ENCODE data around the gene AMPD3.
A peak's percentile ranks its signal among the peaks of the same experiment; 100 is the strongest.

AMPD3 gene

GRCh38 chr11:10410844-10411200 lies 44.2 kb upstream of the AMPD3 start:
- TF ChIP-seq CTCF (conservative IDR thresholded peaks at IDR 0.05), result no peak
- TF ChIP-seq ZFX (IDR thresholded peaks at IDR 0.05), result no peak
- no peak overlapping the region for H3K27ac ChIP-seq

- H3K27ac ChIP-seq, result no peak overlapping the region
- no peak for TF ChIP-seq CTCF (conservative IDR thresholded peaks at IDR 0.05)
Measured at GRCh38 chr11:10412266-10412665, 42.8 kb upstream of the AMPD3 start.

- TF ChIP-seq ZFX (IDR thresholded peaks at IDR 0.05) (no peak), CTCF (conservative IDR thresholded peaks at IDR 0.05) (peak; percentile 31)
- H3K27ac ChIP-seq, result no peak overlapping the region
Measured at GRCh38 chr11:10413268-10413667, 41.8 kb upstream of the AMPD3 start.

GRCh38 chr11:10414181-10414580 lies 40.9 kb upstream of the AMPD3 start:
- no peak overlapping the region for H3K27ac ChIP-seq
- no peak for TF ChIP-seq CTCF (conservative IDR thresholded peaks at IDR 0.05)
- no peak for TF ChIP-seq ZFX (IDR thresholded peaks at IDR 0.05)

GRCh38 chr11:10414659-10415058 lies 40.4 kb upstream of the AMPD3 start:
- no peak for TF ChIP-seq ZFX (IDR thresholded peaks at IDR 0.05)
- TF ChIP-seq CTCF (conservative IDR thresholded peaks at IDR 0.05), result no peak
- no peak overlapping the region for H3K27ac ChIP-seq

GRCh38 chr11:10415817-10416392 lies 39.2 kb upstream of the AMPD3 start:
- no peak overlapping the region for H3K27ac ChIP-seq
- TF ChIP-seq ZFX (IDR thresholded peaks at IDR 0.05), result no peak
- no peak for TF ChIP-seq CTCF (conservative IDR thresholded peaks at IDR 0.05)

- TF ChIP-seq CTCF (conservative IDR thresholded peaks at IDR 0.05) (no peak), ZFX (IDR thresholded peaks at IDR 0.05) (no peak)
- no peak overlapping the region for H3K27ac ChIP-seq
Measured at GRCh38 chr11:10418259-10418949, 36.7 kb upstream of the AMPD3 start.

All from C4-2B (cell line).